Measurements from ENCODE around the gene GRAMD2A. TPM values are rescaled to one million over a fixed set of nuclear protein-coding genes. Genes with fewer than 3 reads are reported as not detected.

The GRAMD2A gene
- total and polyA plus RNA-seq, 10 of the 15 experiments (the other 5 are each of a cell fraction or from before 2014, with no cell fraction given), result 0.02 to 0.35 TPM; not detected in 8

- Histone ChIP-seq H3K9me3 (replicated peaks; ENCODE audit: control insufficient read depth, insufficient read depth, low read length) (no peaks in the 10 kb centered on the region), H3K27ac (ENCODE audit: control insufficient read depth, insufficient read depth) (no peak overlapping the region), H2AFZ (ENCODE audit: control insufficient read depth, low read depth, low read length) (no peak overlapping the region), H3K4me1 (ENCODE audit: control insufficient read depth, insufficient read depth, low read length) (peaks cover 4% of the 10 kb centered on the region; the same call in 1 of the 2 replicates), H3K27me3 (replicated peaks in 1 of 2; ENCODE audit: control insufficient read depth in 2 of 2, insufficient read depth in 2 of 2, low read length in 1 of 2) (no peaks in the 10 kb centered on the region), H4K20me1 (ENCODE audit: control insufficient read depth, insufficient read depth) (no peaks in the 10 kb centered on the region), H3K79me2 (ENCODE audit: control insufficient read depth, insufficient read depth, low read length) (no peaks in the 10 kb centered on the region), H3K9ac (ENCODE audit: control insufficient read depth, insufficient read depth, low read length) (no peak overlapping the region), H3K36me3 (ENCODE audit: control insufficient read depth in 2 of 2, insufficient read depth in 2 of 2, low read length in 1 of 2) (no peaks in the 10 kb centered on the region), H3K4me3 (no peak overlapping the region), H3K4me2 (ENCODE audit: control insufficient read depth, insufficient read depth) (no peak overlapping the region)
- in situ Hi-C loops (cut with MboI) (no loop called here), intact Hi-C loops (cut with micrococcal nuclease; ENCODE audit: unreplicated experiment) (no loop called here)
- no TSS peak for BruUV-seq (replicated peaks)
- TF ChIP-seq BHLHE40 (IDR thresholded peaks at IDR 0.05; ENCODE audit: borderline replicate concordance in 1 of 2, low read depth in 2 of 2, low read length in 1 of 2) (no peak), EED (IDR thresholded peaks at IDR 0.05; ENCODE audit: low read depth) (no peak), IRF3 (IDR thresholded peaks at IDR 0.05) (no peak), FOS (IDR thresholded peaks at IDR 0.05; ENCODE audit: borderline replicate concordance, extremely low read depth, insufficient read length) (no peak), CUX1 (IDR thresholded peaks at IDR 0.05; ENCODE audit: insufficient replicate concordance, low read depth, low read length) (no peak), CREM (IDR thresholded peaks at IDR 0.05; ENCODE audit: low read depth) (no peak), CBX3 (IDR thresholded peaks at IDR 0.05; ENCODE audit: borderline replicate concordance, low read depth) (no peak), SUZ12 (IDR thresholded peaks at IDR 0.05; ENCODE audit: unreplicated experiment) (no peak), ESRRA (IDR thresholded peaks at IDR 0.05; ENCODE audit: low read length) (no peak), PBX3 (IDR thresholded peaks at IDR 0.05; ENCODE audit: insufficient replicate concordance, low read depth, low read length) (no peak), PAX8 (IDR thresholded peaks at IDR 0.05) (no peak)
- ChIA-PET SMC1A (ENCODE audit: uncharacterized antibody, unreplicated experiment) (interaction anchor here (0.6 to 1.5 kb wide), 6 partner anchors 9 to 33 kb away, joined by 3 to 4 read pairs (median 3); no protein-coding TSS in a partner anchor), CTCF (interaction anchor here (0.8 to 1.6 kb wide), 3 partner anchors 10 to 75 kb away, joined by 3 to 6 read pairs (median 5); no protein-coding TSS in a partner anchor), POLR2A (interaction anchor here (1.5 kb wide), 1 partner anchor 16 kb away, joined by 7 read pairs; no protein-coding TSS in a partner anchor), RAD21 (ENCODE audit: unreplicated experiment) (interaction anchor here (1.2 kb wide), 1 partner anchor 17 kb away, joined by 3 read pairs; no protein-coding TSS in a partner anchor)
- no peak for ATAC-seq
- FAIRE-seq, result no peak
- WGBS (ENCODE audit: insufficient coverage, insufficient replicate concordance, low lambda C conversion rate, missing lambda C conversion rate), result 0% methylated on average over 1 of the region's 1 CpG
- no peak for DNase-seq (ENCODE audit: low read depth, low spot score)
Measured at GRCh38 chr15:72124218-72124617, 73.4 kb downstream of the GRAMD2A start.
